HG03354 (cell line): Measurements from ENCODE around the gene RIPOR3.
"Not testable (repeated sequence)": the region's sequence is repeated elsewhere in the genome, so short reads cannot be mapped to it uniquely, and the experiment has no call there.

Experiments
- ATAC-seq: cut with Tn5 transposase; IDR thresholded peaks from one replicate; pipeline ENCODE4 v1.9.1; 2021; ENCODE audit warnings: mild to moderate bottlenecking; ENCODE audit not compliant: unreplicated experiment, poor library complexity, severe bottlenecking

The RIPOR3 gene

GRCh38 chr20:50668326-50668725 lies 23.0 kb downstream of the RIPOR3 start:
- no peak for ATAC-seq

GRCh38 chr20:50666709-50667298 lies 24.5 kb downstream of the RIPOR3 start:
- no peak for ATAC-seq

GRCh38 chr20:50664254-50664653 lies 27.1 kb downstream of the RIPOR3 start:
- ATAC-seq, result no peak

GRCh38 chr20:50663095-50663821 lies 28.1 kb downstream of the RIPOR3 start:
- no peak for ATAC-seq

- ATAC-seq, result no peak
Observed at GRCh38 chr20:50659975-50660670, 31.2 kb downstream of the RIPOR3 start.

GRCh38 chr20:50658804-50659380 lies 32.5 kb downstream of the RIPOR3 start:
- ATAC-seq, result no peak

- no peak for ATAC-seq
Observed at GRCh38 chr20:50655311-50655880, 35.9 kb downstream of the RIPOR3 start.

GRCh38 chr20:50654904-50655303 lies 36.4 kb downstream of the RIPOR3 start:
- no peak for ATAC-seq

- ATAC-seq, result no peak
Observed at GRCh38 chr20:50652702-50653294, 38.5 kb downstream of the RIPOR3 start.

- no peak for ATAC-seq
Observed at GRCh38 chr20:50651676-50652075, 39.7 kb downstream of the RIPOR3 start.

GRCh38 chr20:50649590-50649989 lies 41.8 kb downstream of the RIPOR3 start:
- no peak for ATAC-seq

GRCh38 chr20:50648651-50649050 lies 42.7 kb downstream of the RIPOR3 start:
- ATAC-seq, result no peak

GRCh38 chr20:50646483-50646996 lies 44.8 kb downstream of the RIPOR3 start:
- no peak for ATAC-seq

- no peak for ATAC-seq
Observed at GRCh38 chr20:50645253-50646068, 45.9 kb downstream of the RIPOR3 start.

GRCh38 chr20:50642288-50642803 lies 49.0 kb downstream of the RIPOR3 start:
- ATAC-seq, result no peak

GRCh38 chr20:50641625-50642287 lies 49.6 kb downstream of the RIPOR3 start:
- ATAC-seq, result not testable (repeated sequence)

GRCh38 chr20:50639971-50640711 lies 51.2 kb downstream of the RIPOR3 start:
- ATAC-seq, result not testable (repeated sequence)
